Activated CD4-positive, alpha-beta T cell treated with anti-CD3 and anti-CD28 coated beads for 24 hours (primary cell): ENCODE results near the gene DIPK1B.
"Not testable (repeated sequence)": the region's sequence is repeated elsewhere in the genome, so short reads cannot be mapped to it uniquely, and the experiment has no call there.

Experiments
- DNase-seq, 2 donors: peaks; one replicate each; pipeline ENCODE4 v3.0.0-alpha.2; 2020; ENCODE audit warnings: low read depth in 2 of 2

Gene DIPK1B

GRCh38 chr9:136753371-136754058 lies 41.1 kb downstream of the DIPK1B start:
- no peak for DNase-seq

- no peak for DNase-seq
Observed at GRCh38 chr9:136754059-136754572, 41.7 kb downstream of the DIPK1B start.

GRCh38 chr9:136754626-136755301 lies 42.4 kb downstream of the DIPK1B start:
- no peak for DNase-seq

GRCh38 chr9:136755302-136756133 lies 43.1 kb downstream of the DIPK1B start:
- DNase-seq: not testable (repeated sequence)

GRCh38 chr9:136756134-136756438 lies 43.7 kb downstream of the DIPK1B start:
- DNase-seq: no peak

- no peak for DNase-seq
Observed at GRCh38 chr9:136756836-136757235, 44.5 kb downstream of the DIPK1B start.

- DNase-seq: no peak
Observed at GRCh38 chr9:136757328-136757727, 45.0 kb downstream of the DIPK1B start.

- DNase-seq: no peak
Observed at GRCh38 chr9:136757751-136758140, 45.4 kb downstream of the DIPK1B start.

GRCh38 chr9:136759001-136759400 lies 46.6 kb downstream of the DIPK1B start:
- DNase-seq: no peak

GRCh38 chr9:136759436-136760325 lies 47.3 kb downstream of the DIPK1B start:
- DNase-seq: no peak

GRCh38 chr9:136760424-136760823 lies 48.1 kb downstream of the DIPK1B start:
- DNase-seq: no peak

GRCh38 chr9:136760834-136761544 lies 48.6 kb downstream of the DIPK1B start:
- DNase-seq: not testable (repeated sequence)

- no peak for DNase-seq
Observed at GRCh38 chr9:136761545-136761981, 49.2 kb downstream of the DIPK1B start.

- no peak for DNase-seq
Observed at GRCh38 chr9:136762221-136762691, 49.9 kb downstream of the DIPK1B start.

GRCh38 chr9:136762915-136763648 lies 50.7 kb downstream of the DIPK1B start:
- DNase-seq: peak; percentile 40 to 53

- no peak for DNase-seq
Observed at GRCh38 chr9:136763649-136764035, 51.3 kb downstream of the DIPK1B start.

- DNase-seq: no peak
Observed at GRCh38 chr9:136764301-136764891, 52.0 kb downstream of the DIPK1B start, which contains the start of gene LCN15. LCN15 (minus strand) TSS chr9:136764518; CDS start chr9:136764488, 30 bp downstream.

- no peak for DNase-seq
Observed at GRCh38 chr9:136765041-136765440, 52.7 kb downstream of the DIPK1B start.

- not testable (repeated sequence) for DNase-seq
Observed at GRCh38 chr9:136765745-136766409, 53.5 kb downstream of the DIPK1B start.
